WTC11 (cell line): ENCODE measurements around the gene METTL6. TPM values are rescaled to one million over a fixed set of nuclear protein-coding genes. Genes with fewer than 3 reads are reported as not detected.

ENCODE experiments used
- ATAC-seq: fragments of 200-7000 bp; cut with Tn5 transposase; 2 replicates; pipeline ENCODE4 v1.10.0; 2021; ENCODE audit warnings: mild to moderate bottlenecking, moderate library complexity
- CTCF ChIA-PET: fragments of 300-600 bp; sonication (Branson Sonifier 250); formaldehyde crosslinking; loops from one replicate; lab custom pipeline; 2021; ENCODE audit warnings: antibody characterized with exemption; lab: Charles Lee
- POLR2A ChIA-PET: fragments of 350-600 bp; sonication (Branson Sonifier 250); formaldehyde crosslinking; loops from one replicate; lab custom pipeline; 2021; ENCODE audit warnings: antibody characterized with exemption; lab: Charles Lee
- DNase-seq: peaks from one replicate; pipeline ENCODE4 v3.0.0; 2021; ENCODE audit warnings: low spot score
- H3K27ac Mint-ChIP-seq: 2 replicates; pipeline ENCODE4 v1.8.0; 2021; ENCODE audit warnings: mixed read lengths
- H3K27me3 Mint-ChIP-seq: 2 replicates; pipeline ENCODE4 v1.8.0; 2021; ENCODE audit warnings: low read depth, mild to moderate bottlenecking, moderate library complexity, mixed read lengths
- H3K36me3 Mint-ChIP-seq: 2 replicates; pipeline ENCODE4 v1.8.0; 2021; ENCODE audit warnings: mixed read lengths
- H3K4me1 Mint-ChIP-seq: 2 replicates; pipeline ENCODE4 v1.8.0; 2022; ENCODE audit warnings: mixed read lengths
- H3K4me3 Mint-ChIP-seq: 2 replicates; pipeline ENCODE4 v1.8.0; 2021; ENCODE audit warnings: mild to moderate bottlenecking, moderate library complexity, mixed read lengths
- H3K9me3 Mint-ChIP-seq: 2 replicates; pipeline ENCODE4 v1.8.0; 2021; ENCODE audit warnings: mixed read lengths
- ATF1 ChIP-seq: sonication (generic); formaldehyde crosslinking; IDR thresholded peaks from 2 replicates; pipeline ENCODE4 v1.8.1; 2023; ENCODE audit warnings: mild to moderate bottlenecking, moderate library complexity, missing genetic modification reagents
- ATF2 ChIP-seq: sonication (generic); formaldehyde crosslinking; IDR thresholded peaks from 2 replicates; pipeline ENCODE4 v1.8.1; 2022; ENCODE audit warnings: low read depth, missing genetic modification reagents, borderline replicate concordance
- CREM ChIP-seq: sonication (generic); formaldehyde crosslinking; IDR thresholded peaks from 2 replicates; pipeline ENCODE4 v1.8.1; 2022; ENCODE audit warnings: mild to moderate bottlenecking, missing genetic modification reagents, moderate library complexity
- CTCF ChIP-seq: fragments of 200-600 bp; IDR thresholded peaks from 2 replicates; pipeline ENCODE4 v1.8.0; 2022; ENCODE audit warnings: antibody characterized with exemption
- ETV6 ChIP-seq: sonication (generic); formaldehyde crosslinking; IDR thresholded peaks from 2 replicates; pipeline ENCODE4 v1.8.1; 2022; ENCODE audit warnings: mild to moderate bottlenecking, missing genetic modification reagents
- FOXK1 ChIP-seq: sonication (generic); formaldehyde crosslinking; IDR thresholded peaks from 2 replicates; pipeline ENCODE4 v1.8.0; 2022; ENCODE audit warnings: mild to moderate bottlenecking, moderate library complexity, missing genetic modification reagents
- GTF2I ChIP-seq: fragments of 250-450 bp; sonication (Bioruptor Pico); conservative IDR thresholded peaks from 2 replicates; pipeline ENCODE4 v1.4.0; 2021; ENCODE audit warnings: mild to moderate bottlenecking
- JAZF1 ChIP-seq: fragments of 250-450 bp; sonication (Bioruptor Pico); IDR thresholded peaks from 2 replicates; pipeline ENCODE4 v1.9.0; 2021; ENCODE audit warnings: moderate library complexity, mild to moderate bottlenecking, inconsistent platforms
- SMAD4 ChIP-seq: sonication (generic); formaldehyde crosslinking; IDR thresholded peaks from 2 replicates; pipeline ENCODE4 v1.8.0; 2022; ENCODE audit warnings: mild to moderate bottlenecking, missing genetic modification reagents
- SOX15 ChIP-seq: fragments of 250-450 bp; sonication (Bioruptor Pico); IDR thresholded peaks from 2 replicates; pipeline ENCODE4 v1.9.0; 2021; ENCODE audit warnings: mild to moderate bottlenecking
- TCF7 ChIP-seq: sonication (generic); formaldehyde crosslinking; IDR thresholded peaks from 2 replicates; pipeline ENCODE4 v1.8.0; 2022; ENCODE audit warnings: mild to moderate bottlenecking, low read depth, missing genetic modification reagents, moderate library complexity
- ZBTB21 ChIP-seq: sonication (generic); formaldehyde crosslinking; IDR thresholded peaks from 2 replicates; pipeline ENCODE4 v1.8.1; 2023; ENCODE audit warnings: mild to moderate bottlenecking, missing genetic modification reagents, borderline replicate concordance
- ZNF423 ChIP-seq: fragments of 250-450 bp; sonication (Bioruptor Pico); IDR thresholded peaks from 2 replicates; pipeline ENCODE4 v2.1.2; 2022; ENCODE audit warnings: mild to moderate bottlenecking, moderate library complexity
- total RNA-seq: library from RNA; stranded (reverse); gene quantifications from 3 replicates; pipeline ENCODE4 v1.2.3, GENCODE V29; 2021
- TF ChIP-seq, protein P1 (sequence below): sonication (generic); formaldehyde crosslinking; IDR thresholded peaks from 2 replicates; pipeline ENCODE4 v1.8.1; 2022; ENCODE audit warnings: low read depth, mild to moderate bottlenecking, moderate library complexity, missing genetic modification reagents, borderline replicate concordance
- TF ChIP-seq, protein P2 (sequence below): sonication (generic); formaldehyde crosslinking; IDR thresholded peaks from 2 replicates; pipeline ENCODE4 v1.8.0; 2022; ENCODE audit warnings: mild to moderate bottlenecking, missing genetic modification reagents
- TF ChIP-seq, protein P3 (sequence below): sonication (generic); formaldehyde crosslinking; conservative IDR thresholded peaks from 2 replicates; pipeline ENCODE4 v1.8.1; 2022; ENCODE audit warnings: mild to moderate bottlenecking, missing genetic modification reagents
- TF ChIP-seq, protein P4 (sequence below): sonication (generic); formaldehyde crosslinking; IDR thresholded peaks from 2 replicates; pipeline ENCODE4 v1.8.0; 2022; ENCODE audit warnings: mild to moderate bottlenecking, missing genetic modification reagents
- TF ChIP-seq, protein P5 (sequence below): fragments of 250-450 bp; sonication (Bioruptor Pico); IDR thresholded peaks from 2 replicates; pipeline ENCODE4 v2.1.2; 2022; ENCODE audit warnings: mild to moderate bottlenecking, moderate library complexity
- TF ChIP-seq, protein P6 (sequence below): fragments of 250-450 bp; sonication (Bioruptor Pico); IDR thresholded peaks from 2 replicates; pipeline ENCODE4 v1.9.0; 2021; ENCODE audit warnings: moderate library complexity, mild to moderate bottlenecking, inconsistent platforms, borderline replicate concordance

Gene METTL6
- total RNA-seq, 1 experiment from 2014 or later: 13.7 TPM

DNA sequence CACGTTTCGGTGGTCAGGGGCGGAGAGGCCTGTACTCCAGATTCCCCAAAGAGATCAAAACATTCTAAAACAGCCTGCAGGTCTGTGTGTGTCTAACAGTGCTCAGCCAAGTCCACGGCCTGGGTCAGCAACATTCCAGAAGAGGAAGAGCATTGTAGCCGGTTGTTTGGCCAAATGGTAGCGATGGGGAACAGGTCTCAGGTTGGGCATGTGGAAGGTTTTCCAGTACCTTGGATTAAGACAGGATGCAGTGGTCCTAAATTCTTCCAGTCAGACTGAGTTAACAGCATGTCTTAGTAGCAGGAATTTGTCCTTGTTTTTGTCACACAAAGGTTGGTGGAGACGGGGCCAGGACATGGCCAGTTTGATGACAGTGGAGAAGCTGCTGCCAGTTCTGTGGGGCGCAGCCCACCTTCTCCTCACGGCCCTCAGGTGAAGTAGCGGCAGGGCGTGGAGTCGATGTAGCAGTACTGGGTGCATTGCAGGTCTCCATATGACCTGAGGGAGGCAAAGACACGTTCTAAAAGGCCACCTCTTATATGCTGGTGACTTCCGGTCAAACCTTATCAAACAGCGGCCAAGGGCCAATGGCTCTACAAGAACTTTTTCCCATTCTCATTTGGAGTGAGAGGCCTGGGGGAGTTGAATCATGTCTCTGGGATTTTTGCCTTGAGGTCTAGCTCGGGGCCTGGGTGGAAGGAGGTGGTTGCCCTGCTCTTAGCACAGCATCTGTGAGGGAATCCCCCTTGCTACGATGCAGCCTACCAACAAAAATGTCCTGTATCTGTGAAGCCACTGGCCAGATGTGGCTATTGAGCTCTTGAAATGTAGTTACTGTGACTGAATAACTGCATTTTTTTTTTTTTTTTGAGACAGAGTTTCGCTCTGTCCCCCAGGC is 24.1 kb upstream of the METTL6 start:
- Mint-ChIP-seq H3K4me3 (no peak overlapping the region), H3K9me3 (no peaks in the 10 kb centered on the region), H3K27ac (no peak overlapping the region)
- no peak for ATAC-seq
- TF ChIP-seq CTCF: no peak
- no peak for TF ChIP-seq ATF1 (CRISPR knock-in tag)
- no peak for TF ChIP-seq TCF7 (CRISPR knock-in tag)
- TF ChIP-seq, protein P1, sequence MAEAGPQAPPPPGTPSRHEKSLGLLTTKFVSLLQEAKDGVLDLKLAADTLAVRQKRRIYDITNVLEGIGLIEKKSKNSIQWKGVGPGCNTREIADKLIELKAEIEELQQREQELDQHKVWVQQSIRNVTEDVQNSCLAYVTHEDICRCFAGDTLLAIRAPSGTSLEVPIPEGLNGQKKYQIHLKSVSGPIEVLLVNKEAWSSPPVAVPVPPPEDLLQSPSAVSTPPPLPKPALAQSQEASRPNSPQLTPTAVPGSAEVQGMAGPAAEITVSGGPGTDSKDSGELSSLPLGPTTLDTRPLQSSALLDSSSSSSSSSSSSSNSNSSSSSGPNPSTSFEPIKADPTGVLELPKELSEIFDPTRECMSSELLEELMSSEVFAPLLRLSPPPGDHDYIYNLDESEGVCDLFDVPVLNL: no peak
- TF ChIP-seq, protein P2, sequence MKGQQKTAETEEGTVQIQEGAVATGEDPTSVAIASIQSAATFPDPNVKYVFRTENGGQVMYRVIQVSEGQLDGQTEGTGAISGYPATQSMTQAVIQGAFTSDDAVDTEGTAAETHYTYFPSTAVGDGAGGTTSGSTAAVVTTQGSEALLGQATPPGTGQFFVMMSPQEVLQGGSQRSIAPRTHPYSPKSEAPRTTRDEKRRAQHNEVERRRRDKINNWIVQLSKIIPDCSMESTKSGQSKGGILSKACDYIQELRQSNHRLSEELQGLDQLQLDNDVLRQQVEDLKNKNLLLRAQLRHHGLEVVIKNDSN: no peak
- no peak for TF ChIP-seq SOX15 (CRISPR knock-in tag)
- TF ChIP-seq ZBTB21 (CRISPR knock-in tag): no peak
- no peak for TF ChIP-seq GTF2I (CRISPR knock-in tag)
- TF ChIP-seq, protein P3, sequence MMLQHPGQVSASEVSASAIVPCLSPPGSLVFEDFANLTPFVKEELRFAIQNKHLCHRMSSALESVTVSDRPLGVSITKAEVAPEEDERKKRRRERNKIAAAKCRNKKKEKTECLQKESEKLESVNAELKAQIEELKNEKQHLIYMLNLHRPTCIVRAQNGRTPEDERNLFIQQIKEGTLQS (CRISPR knock-in tag): no peak
- TF ChIP-seq ETV6 (CRISPR knock-in tag): no peak
- TF ChIP-seq, protein P4, sequence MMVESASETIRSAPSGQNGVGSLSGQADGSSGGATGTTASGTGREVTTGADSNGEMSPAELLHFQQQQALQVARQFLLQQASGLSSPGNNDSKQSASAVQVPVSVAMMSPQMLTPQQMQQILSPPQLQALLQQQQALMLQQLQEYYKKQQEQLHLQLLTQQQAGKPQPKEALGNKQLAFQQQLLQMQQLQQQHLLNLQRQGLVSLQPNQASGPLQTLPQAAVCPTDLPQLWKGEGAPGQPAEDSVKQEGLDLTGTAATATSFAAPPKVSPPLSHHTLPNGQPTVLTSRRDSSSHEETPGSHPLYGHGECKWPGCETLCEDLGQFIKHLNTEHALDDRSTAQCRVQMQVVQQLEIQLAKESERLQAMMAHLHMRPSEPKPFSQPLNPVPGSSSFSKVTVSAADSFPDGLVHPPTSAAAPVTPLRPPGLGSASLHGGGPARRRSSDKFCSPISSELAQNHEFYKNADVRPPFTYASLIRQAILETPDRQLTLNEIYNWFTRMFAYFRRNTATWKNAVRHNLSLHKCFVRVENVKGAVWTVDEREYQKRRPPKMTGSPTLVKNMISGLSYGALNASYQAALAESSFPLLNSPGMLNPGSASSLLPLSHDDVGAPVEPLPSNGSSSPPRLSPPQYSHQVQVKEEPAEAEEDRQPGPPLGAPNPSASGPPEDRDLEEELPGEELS (CRISPR knock-in tag): no peak
- TF ChIP-seq, all 79 proteins: peak for 0
- ChIA-PET CTCF (interaction anchor here (1.0 kb wide), 1 partner anchor 21 kb away, joined by 3 read pairs; no protein-coding TSS in a partner anchor), POLR2A (no interaction called here)
- Mint-ChIP-seq H3K4me1 (peaks cover 4% of the 10 kb centered on the region; the same call in 1 of the 2 replicates), H3K27me3 (no peaks in the 10 kb centered on the region), H3K36me3 (no peaks in the 10 kb centered on the region)
- no peak for DNase-seq

DNA sequence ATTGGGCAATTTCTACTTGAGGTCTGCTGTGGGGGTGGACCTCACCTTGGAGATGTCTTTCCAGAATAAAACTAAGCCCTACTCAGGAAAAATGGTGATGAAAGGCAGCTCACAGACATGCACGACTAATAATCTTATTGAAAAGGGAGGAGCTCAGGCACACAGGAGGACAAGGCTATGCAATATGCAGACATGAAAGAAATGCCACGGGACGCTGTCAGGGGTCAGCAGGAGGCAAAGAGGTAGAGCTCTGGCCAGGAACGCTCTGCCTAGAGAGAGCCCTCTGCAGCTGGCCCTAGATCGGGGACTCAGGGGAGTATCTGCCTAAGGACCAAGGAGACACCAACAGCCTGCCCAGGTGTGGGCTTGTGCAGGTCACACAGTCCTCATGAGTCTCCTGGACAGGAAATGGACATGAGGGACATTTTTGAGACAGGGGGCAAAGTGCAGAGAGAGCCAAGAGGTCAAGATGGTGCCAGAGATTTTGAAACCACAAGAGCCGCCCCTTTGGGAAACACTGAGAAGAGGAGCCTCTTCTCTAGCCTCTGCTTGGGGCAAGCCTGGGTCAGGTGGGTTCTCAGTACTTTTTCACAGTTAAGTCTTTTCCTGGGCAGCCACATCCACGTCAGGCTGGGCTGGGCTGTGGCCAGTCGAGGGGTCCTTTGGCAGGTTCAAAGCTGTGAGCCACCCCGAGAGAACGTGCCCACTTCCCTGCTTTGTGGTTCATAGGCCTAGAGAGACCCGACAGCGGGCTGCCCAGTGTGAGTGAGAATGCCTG is 23.3 kb upstream of the METTL6 start:
- ChIA-PET CTCF (interaction anchor here (0.9 kb wide), 1 partner anchor 76 kb away, joined by 4 read pairs; no protein-coding TSS in a partner anchor), POLR2A (no interaction called here)
- Mint-ChIP-seq H3K4me1 (peaks cover 4% of the 10 kb centered on the region; the same call in 1 of the 2 replicates), H3K9me3 (no peaks in the 10 kb centered on the region), H3K27me3 (no peaks in the 10 kb centered on the region), H3K27ac (no peak overlapping the region), H3K4me3 (no peak overlapping the region), H3K36me3 (no peaks in the 10 kb centered on the region)
- DNase-seq (no peak), ATAC-seq (no peak)
- TF ChIP-seq ZNF423: no peak
- TF ChIP-seq GTF2I (CRISPR knock-in tag): no peak
- no peak for TF ChIP-seq JAZF1 (CRISPR knock-in tag)
- TF ChIP-seq ATF2 (CRISPR knock-in tag): no peak
- no peak for TF ChIP-seq SMAD4 (CRISPR knock-in tag)
- no peak for TF ChIP-seq CREM
- TF ChIP-seq, protein P5, sequence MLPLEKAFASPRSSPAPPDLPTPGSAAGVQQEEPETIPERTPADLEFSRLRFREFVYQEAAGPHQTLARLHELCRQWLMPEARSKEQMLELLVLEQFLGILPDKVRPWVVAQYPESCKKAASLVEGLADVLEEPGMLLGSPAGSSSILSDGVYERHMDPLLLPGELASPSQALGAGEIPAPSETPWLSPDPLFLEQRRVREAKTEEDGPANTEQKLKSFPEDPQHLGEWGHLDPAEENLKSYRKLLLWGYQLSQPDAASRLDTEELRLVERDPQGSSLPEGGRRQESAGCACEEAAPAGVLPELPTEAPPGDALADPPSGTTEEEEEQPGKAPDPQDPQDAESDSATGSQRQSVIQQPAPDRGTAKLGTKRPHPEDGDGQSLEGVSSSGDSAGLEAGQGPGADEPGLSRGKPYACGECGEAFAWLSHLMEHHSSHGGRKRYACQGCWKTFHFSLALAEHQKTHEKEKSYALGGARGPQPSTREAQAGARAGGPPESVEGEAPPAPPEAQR (CRISPR knock-in tag): no peak
- no peak for TF ChIP-seq FOXK1 (CRISPR knock-in tag)
- TF ChIP-seq, protein P6, sequence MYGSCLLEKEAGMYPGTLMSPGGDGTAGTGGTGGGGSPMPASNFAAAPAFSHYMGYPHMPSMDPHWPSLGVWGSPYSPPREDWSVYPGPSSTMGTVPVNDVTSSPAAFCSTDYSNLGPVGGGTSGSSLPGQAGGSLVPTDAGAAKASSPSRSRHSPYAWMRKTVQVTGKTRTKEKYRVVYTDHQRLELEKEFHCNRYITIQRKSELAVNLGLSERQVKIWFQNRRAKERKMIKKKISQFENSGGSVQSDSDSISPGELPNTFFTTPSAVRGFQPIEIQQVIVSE: no peak
